Hematopoietic multipotent progenitor cell treated with erythropoietin and hydrocortisone succinate and interleukin-3 and kit ligand, for 17 days (in vitro differentiated cells): Measurements from ENCODE around the gene PLA2G2D.

Experiments
- DNase-seq: peaks from one replicate; pipeline ENCODE4 v3.0.0-alpha.2; 2015; ENCODE audit warnings: low spot score

PLA2G2D gene

GRCh38 chr1:20086800-20087199 is 32.5 kb downstream of the PLA2G2D start:
- no peak for DNase-seq

GRCh38 chr1:20083178-20083944 is 36.0 kb downstream of the PLA2G2D start:
- DNase-seq = no peak

- no peak for DNase-seq
Observed at GRCh38 chr1:20082772-20083171, 36.6 kb downstream of the PLA2G2D start.

- DNase-seq = no peak
Observed at GRCh38 chr1:20081353-20081810, 38.0 kb downstream of the PLA2G2D start.

GRCh38 chr1:20080441-20081352 is 38.6 kb downstream of the PLA2G2D start:
- DNase-seq = no peak

GRCh38 chr1:20079661-20080305 is 39.6 kb downstream of the PLA2G2D start:
- DNase-seq = no peak

- DNase-seq = no peak
Observed at GRCh38 chr1:20078711-20079110, 40.6 kb downstream of the PLA2G2D start.

- no peak for DNase-seq
Observed at GRCh38 chr1:20078171-20078651, 41.1 kb downstream of the PLA2G2D start.

GRCh38 chr1:20076710-20077461 is 42.5 kb downstream of the PLA2G2D start:
- DNase-seq = no peak

GRCh38 chr1:20076223-20076622 is 43.1 kb downstream of the PLA2G2D start:
- no peak for DNase-seq

GRCh38 chr1:20075345-20075744 is 44.0 kb downstream of the PLA2G2D start:
- DNase-seq = no peak

- DNase-seq = no peak
Observed at GRCh38 chr1:20074725-20075171, 44.6 kb downstream of the PLA2G2D start.

- no peak for DNase-seq
Observed at GRCh38 chr1:20074055-20074724, 45.1 kb downstream of the PLA2G2D start.

- no peak for DNase-seq
Observed at GRCh38 chr1:20073256-20073655, 46.1 kb downstream of the PLA2G2D start.

GRCh38 chr1:20072771-20073170 is 46.6 kb downstream of the PLA2G2D start:
- DNase-seq = no peak

GRCh38 chr1:20071416-20071815 is 47.9 kb downstream of the PLA2G2D start:
- no peak for DNase-seq

- DNase-seq = no peak
Observed at GRCh38 chr1:20070357-20070756, 49.0 kb downstream of the PLA2G2D start.

- no peak for DNase-seq
Observed at GRCh38 chr1:20069874-20070273, 49.5 kb downstream of the PLA2G2D start, which contains the start of gene PLA2G5. TSS of gene PLA2G5 (plus strand) at chr1:20070194. CDS start at chr1:20084831, 14,637 bp downstream.

GRCh38 chr1:20068722-20069121 is 50.6 kb downstream of the PLA2G2D start:
- no peak for DNase-seq

GRCh38 chr1:20063861-20064292 is 55.5 kb downstream of the PLA2G2D start:
- DNase-seq = no peak
